Spleen (tissue), 7 donors: ENCODE measurements around the gene SAE1.

ENCODE experiments used
- POLR2A ChIP-seq, 3 donors: fragments of 450-650 bp; IDR thresholded peaks; one replicate each; pipeline ENCODE4 v1.5.1; 2017; ENCODE audit warnings: antibody characterized with exemption in 3 of 3, mild to moderate bottlenecking in 1 of 3
- TF ChIP-seq, protein P1 (sequence below), 11 experiments: fragments of 200-600 bp in 7 of 11; fragments of 450-650 bp in 4 of 11; sonication (generic) in 4 of 11; IDR thresholded peaks in 8 of 11; conservative IDR thresholded peaks in 3 of 11; 1 replicate in 7 of 11; 2 replicates in 4 of 11; pipeline versions ENCODE4 v1.4.0 to v1.8.0; 2016 to 2021; ENCODE audit warnings: antibody characterized with exemption in 11 of 11, inconsistent platforms in 4 of 11, mild to moderate bottlenecking in 1 of 11
- donor health status: DM: no; HTN: no; CAD: no; lungs with moderate emphysema.
- donor health status: DM: no; HTN: no; CAD: no.
- donor health status: DM: no; HTN: no; CAD: no.

- TF ChIP-seq, protein P1, sequence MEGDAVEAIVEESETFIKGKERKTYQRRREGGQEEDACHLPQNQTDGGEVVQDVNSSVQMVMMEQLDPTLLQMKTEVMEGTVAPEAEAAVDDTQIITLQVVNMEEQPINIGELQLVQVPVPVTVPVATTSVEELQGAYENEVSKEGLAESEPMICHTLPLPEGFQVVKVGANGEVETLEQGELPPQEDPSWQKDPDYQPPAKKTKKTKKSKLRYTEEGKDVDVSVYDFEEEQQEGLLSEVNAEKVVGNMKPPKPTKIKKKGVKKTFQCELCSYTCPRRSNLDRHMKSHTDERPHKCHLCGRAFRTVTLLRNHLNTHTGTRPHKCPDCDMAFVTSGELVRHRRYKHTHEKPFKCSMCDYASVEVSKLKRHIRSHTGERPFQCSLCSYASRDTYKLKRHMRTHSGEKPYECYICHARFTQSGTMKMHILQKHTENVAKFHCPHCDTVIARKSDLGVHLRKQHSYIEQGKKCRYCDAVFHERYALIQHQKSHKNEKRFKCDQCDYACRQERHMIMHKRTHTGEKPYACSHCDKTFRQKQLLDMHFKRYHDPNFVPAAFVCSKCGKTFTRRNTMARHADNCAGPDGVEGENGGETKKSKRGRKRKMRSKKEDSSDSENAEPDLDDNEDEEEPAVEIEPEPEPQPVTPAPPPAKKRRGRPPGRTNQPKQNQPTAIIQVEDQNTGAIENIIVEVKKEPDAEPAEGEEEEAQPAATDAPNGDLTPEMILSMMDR (IDR thresholded peaks at IDR 0.05 in 8 of 11, conservative IDR thresholded peaks at IDR 0.05 in 3 of 11): no peak
- no peak for TF ChIP-seq POLR2A (IDR thresholded peaks at IDR 0.05)
Observed at GRCh38 chr19:47111006-47111621, 19.5 kb upstream of the SAE1 start.
